NCI-H146 (cell line): Measurements from ENCODE around the gene PRR12.

Experiments used
- DNase-seq: peaks from one replicate; lab custom pipeline; 2025; lab: John Stamatoyannopoulos, UW

Gene PRR12

DNA sequence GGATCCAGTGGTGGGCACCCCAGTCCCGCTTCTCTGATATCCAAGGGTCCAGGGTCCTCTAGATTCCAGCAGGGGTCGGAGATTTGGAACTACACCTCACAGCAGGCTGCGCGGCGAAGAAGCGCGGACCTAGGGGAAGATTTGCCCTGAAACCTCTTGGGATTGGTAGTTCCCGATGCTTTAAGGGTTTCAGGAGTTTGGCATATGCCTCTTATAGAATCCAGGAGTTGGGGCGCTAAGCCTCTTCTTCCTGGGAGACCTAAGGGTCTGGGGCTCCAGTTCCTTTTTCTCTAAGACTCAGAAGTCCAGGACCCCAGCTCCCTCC is 75.1 kb downstream of the PRR12 start:
- no peak for DNase-seq

- no peak for DNase-seq
Observed at GRCh38 chr19:49667473-49667872, 76.5 kb downstream of the PRR12 start.

GRCh38 chr19:49669516-49669915 is 78.5 kb downstream of the PRR12 start:
- no peak for DNase-seq

DNA sequence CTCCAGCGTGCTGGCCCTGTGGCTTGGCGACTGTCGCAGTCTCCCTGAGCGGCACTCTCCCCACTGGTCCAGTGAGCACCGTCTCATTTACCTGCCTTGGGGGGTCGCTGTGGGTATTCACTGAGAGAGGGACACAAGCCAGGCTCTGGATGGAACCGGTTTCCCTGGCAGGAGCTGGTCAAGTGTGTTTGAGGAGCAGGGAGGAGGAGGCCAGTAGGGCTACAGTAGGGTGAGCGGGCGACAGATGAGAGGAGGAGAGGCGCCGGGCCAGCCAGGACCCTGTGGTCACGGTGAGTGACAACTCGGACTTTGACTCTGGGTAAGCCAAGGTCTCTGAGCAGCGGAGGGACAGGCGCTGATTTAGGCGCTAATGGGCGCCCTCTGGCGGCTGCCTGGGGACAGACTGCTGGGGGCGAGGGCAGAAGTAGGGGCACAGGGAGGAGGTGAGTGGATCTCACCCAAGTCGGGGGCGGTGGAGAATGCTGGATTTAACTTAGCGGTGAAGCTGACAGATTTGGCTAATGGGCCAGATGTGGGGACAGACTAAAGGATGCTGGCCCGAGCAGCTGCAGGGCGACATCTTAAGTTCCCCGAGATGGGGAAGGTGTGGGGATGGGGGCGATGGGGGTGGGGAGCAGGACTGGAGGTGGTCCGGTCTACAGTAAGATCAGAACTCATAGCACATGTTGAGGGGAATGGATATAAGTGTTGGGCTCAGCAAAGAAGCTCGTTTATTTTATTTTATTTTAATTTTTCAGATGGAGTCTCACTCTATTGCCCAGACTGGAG is 81.3 kb downstream of the PRR12 start:
- DNase-seq: peak; percentile 82
